ENCODE results near the gene HOXC5. TPM values are rescaled to one million over a fixed set of nuclear protein-coding genes. Genes with fewer than 3 reads are reported as not detected.
A peak's percentile ranks its signal among the peaks of the same experiment; 100 is the strongest.

The HOXC5 gene
- total RNA-seq, 2 experiments from 2014 or later = not detected

DNA sequence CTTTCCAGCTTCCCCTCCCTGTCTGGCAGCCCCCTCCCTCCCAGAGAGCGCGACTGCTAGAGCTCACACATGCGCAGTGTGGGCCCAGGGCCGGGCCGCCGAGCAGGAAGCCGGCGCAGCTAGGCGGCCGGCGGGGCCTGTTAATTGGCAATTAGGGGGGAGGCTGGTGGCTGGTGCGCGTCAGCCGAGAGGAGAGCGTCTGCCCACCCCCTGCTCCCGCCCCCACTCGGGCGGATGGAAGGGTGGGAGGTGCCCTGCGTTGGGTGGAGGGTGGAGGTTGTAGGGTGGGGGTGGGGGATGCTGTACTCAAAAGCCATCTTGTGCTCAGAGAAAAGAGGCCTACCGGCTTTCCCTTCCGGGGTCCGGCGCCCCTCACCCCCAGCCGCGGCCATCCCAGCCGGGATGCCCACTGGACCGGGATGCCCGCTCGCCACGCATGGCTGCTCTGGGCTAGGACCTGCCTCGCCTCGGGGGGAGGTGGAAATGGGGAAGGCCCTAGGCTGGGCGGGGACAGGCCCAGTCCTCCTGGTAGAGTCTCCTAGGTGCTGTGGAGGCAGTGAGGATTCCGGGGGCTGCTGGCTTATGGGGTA, 14.9 kb upstream of the HOXC5 start:
- Histone ChIP-seq H2AFZ (ENCODE audit: low read length) (peak overlapping the region; percentile 85), H3K79me2 (ENCODE audit: insufficient read depth, low read depth, low read length) (no peaks in the 10 kb centered on the region), H3K4me1 (ENCODE audit: insufficient read depth, low read length, poor library complexity, severe bottlenecking) (peaks cover 49% of the 10 kb centered on the region), H3K4me3 (ENCODE audit: low read depth, low read length, poor library complexity, severe bottlenecking) (peak overlapping the region; percentile 77), H4K20me1 (ENCODE audit: insufficient read depth, low read length) (no peaks in the 10 kb centered on the region), H3K27ac (ENCODE audit: low read depth, low read length, poor library complexity, severe bottlenecking) (peak overlapping the region; percentile 83), H3K9me2 (ENCODE audit: insufficient read depth, low read length) (no peaks in the 10 kb centered on the region), H3K4me2 (ENCODE audit: low read length) (peak overlapping the region; percentile 82), H3K9me3 (ENCODE audit: low read length) (no peaks in the 10 kb centered on the region), H3K36me3 (ENCODE audit: insufficient read depth, low read length) (no peaks in the 10 kb centered on the region)
- intact Hi-C loops (cut with micrococcal nuclease; ENCODE audit: unreplicated experiment) = loop anchor here (1.0 to 10.0 kb wide), 2 partner anchors 35 to 337 kb away; partner anchors contain the start of gene HOXC4
- BruUV-seq (replicated peaks) = no TSS peak
- CTCF ChIA-PET (ENCODE audit: unreplicated experiment) = interaction anchor here (0.6 to 2.0 kb wide), 12 partner anchors 9 to 342 kb away, joined by 3 to 14 read pairs (median 3); partner anchors contain the start of genes ATP5MC2 and SMUG1
- peak; percentile 98 for DNase-seq (ENCODE audit: low spot score)
- POLR2A ChIA-PET = interaction anchor here (0.5 to 1.5 kb wide), 22 partner anchors 9 to 1657 kb away, joined by 3 to 24 read pairs (median 4); partner anchors contain the start of genes HOXC4, HOXC6, HOXC8 and SMUG1
- TF ChIP-seq EZH2phosphoT487 (IDR thresholded peaks at IDR 0.05; ENCODE audit: borderline replicate concordance, low read depth, low read length) = no peak
- TF ChIP-seq, protein P1, sequence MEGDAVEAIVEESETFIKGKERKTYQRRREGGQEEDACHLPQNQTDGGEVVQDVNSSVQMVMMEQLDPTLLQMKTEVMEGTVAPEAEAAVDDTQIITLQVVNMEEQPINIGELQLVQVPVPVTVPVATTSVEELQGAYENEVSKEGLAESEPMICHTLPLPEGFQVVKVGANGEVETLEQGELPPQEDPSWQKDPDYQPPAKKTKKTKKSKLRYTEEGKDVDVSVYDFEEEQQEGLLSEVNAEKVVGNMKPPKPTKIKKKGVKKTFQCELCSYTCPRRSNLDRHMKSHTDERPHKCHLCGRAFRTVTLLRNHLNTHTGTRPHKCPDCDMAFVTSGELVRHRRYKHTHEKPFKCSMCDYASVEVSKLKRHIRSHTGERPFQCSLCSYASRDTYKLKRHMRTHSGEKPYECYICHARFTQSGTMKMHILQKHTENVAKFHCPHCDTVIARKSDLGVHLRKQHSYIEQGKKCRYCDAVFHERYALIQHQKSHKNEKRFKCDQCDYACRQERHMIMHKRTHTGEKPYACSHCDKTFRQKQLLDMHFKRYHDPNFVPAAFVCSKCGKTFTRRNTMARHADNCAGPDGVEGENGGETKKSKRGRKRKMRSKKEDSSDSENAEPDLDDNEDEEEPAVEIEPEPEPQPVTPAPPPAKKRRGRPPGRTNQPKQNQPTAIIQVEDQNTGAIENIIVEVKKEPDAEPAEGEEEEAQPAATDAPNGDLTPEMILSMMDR (conservative IDR thresholded peaks at IDR 0.05; ENCODE audit: low read length) = no peak

DNA sequence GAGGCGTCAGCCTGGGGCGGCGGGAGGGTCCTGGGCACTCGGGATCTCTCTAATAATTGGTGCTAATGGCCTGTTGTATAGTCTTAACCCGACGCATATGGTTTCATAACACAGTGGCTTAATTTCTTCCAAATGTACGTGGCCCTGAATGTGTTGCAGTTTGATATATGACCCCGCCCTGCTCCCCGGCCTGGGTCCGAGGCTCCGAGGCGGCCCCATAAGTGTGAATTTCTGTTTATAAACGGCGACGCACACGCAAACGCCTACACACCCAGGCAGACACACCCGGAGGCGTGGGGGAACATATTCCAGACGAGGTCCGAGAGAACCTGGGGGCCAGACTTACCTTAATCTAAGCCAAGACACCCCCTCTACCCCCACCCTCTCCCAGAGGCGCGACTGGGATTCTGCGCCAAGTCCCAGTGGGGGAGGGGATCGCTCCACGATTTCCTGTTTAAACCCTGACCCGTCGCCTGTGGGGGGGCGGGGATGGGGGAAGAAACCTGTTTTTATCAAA, 14.3 kb upstream of the HOXC5 start:
- peaks cover 55% of the 10 kb centered on the region for H3K4me1 ChIP-seq (ENCODE audit: insufficient read depth, low read length, poor library complexity, severe bottlenecking)
- H3K27ac ChIP-seq (ENCODE audit: low read depth, low read length, poor library complexity, severe bottlenecking) = peak overlapping the region; percentile 83
- H3K4me2 ChIP-seq (ENCODE audit: low read length) = peak overlapping the region; percentile 82
- peak overlapping the region; percentile 55; the same call in 1 of the 2 replicates for H2AFZ ChIP-seq (ENCODE audit: low read length)
- BruUV-seq (replicated peaks) = TSS peak; percentile 97
- intact Hi-C loops (cut with micrococcal nuclease; ENCODE audit: unreplicated experiment) = loop anchor here (1.0 to 10.0 kb wide), 2 partner anchors 35 to 336 kb away; partner anchors contain the start of gene HOXC4
- peak; percentile 38 for DNase-seq (ENCODE audit: low spot score)
- no peaks in the 10 kb centered on the region for H4K20me1 ChIP-seq (ENCODE audit: insufficient read depth, low read length)
- H3K4me3 ChIP-seq (ENCODE audit: low read depth, low read length, poor library complexity, severe bottlenecking) = peak overlapping the region; percentile 77
- H3K79me2 ChIP-seq (ENCODE audit: insufficient read depth, low read depth, low read length) = no peaks in the 10 kb centered on the region
- no peaks in the 10 kb centered on the region for H3K9me2 ChIP-seq (ENCODE audit: insufficient read depth, low read length)
- TF ChIP-seq, protein P1 (conservative IDR thresholded peaks at IDR 0.05; ENCODE audit: low read length) = no peak
- TF ChIP-seq EZH2phosphoT487 (IDR thresholded peaks at IDR 0.05; ENCODE audit: borderline replicate concordance, low read depth, low read length) = no peak
- POLR2A ChIA-PET = interaction anchor here (1.5 kb wide), 1 partner anchor 35 kb away, joined by 24 read pairs; the partner anchor contains the start of gene HOXC4
- H3K9me3 ChIP-seq (ENCODE audit: low read length) = no peaks in the 10 kb centered on the region
- no peaks in the 10 kb centered on the region for H3K36me3 ChIP-seq (ENCODE audit: insufficient read depth, low read length)
- CTCF ChIA-PET (ENCODE audit: unreplicated experiment) = interaction anchor here (2.0 kb wide), 1 partner anchor 171 kb away, joined by 9 read pairs; the partner anchor contains the start of gene SMUG1

All from OCI-LY7 (cell line).